ENCODE data around the gene IFT81. TPM values are rescaled to one million over a fixed set of nuclear protein-coding genes. Genes with fewer than 3 reads are reported as not detected.

Gene IFT81
- total and polyA plus RNA-seq, 2 of the 13 experiments (the other 11 are each of a cell fraction or from before 2014, with no cell fraction given) = 4.2 to 13.0 TPM

DNA sequence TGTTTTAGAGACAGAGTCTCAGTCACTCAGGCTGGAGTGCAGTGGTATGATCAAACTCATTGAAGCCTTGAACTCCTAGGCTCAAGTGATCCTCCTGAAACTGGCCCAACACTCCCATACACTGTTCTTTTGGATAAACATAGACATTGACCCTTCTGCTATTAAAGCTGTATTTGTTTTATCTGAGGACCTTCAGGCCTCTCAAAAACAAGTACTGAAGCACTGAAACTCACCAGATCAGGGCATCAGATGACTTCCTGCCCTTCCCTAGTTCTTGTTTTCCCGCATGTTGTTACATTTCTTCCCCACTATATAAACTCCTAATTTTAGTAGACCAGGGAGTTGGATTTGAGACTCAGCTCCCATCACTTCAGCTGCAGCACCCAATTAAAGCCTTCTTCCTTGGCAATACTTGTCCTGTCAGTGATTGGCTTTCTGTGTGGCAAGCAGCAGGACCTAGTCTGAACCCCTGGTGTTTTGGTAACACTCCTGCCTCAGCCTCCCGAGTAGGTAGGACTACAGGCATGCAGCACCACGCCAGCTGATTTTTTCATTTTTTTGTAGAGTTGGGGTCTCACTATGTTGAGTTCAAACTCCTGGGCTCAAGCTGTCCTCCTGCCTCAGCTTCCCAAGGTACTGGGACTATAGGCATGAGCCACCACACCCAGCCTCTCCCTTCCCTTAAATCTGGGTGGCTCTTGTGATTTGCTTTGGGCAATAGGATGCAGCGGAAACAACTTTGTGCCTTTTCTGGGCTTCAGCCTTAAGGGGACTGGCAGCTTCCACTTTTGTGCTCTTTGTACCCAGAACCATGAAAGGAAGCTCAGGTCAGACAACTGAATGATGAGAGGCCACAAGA, 12.5 kb upstream of the IFT81 start (continued):
- TF ChIP-seq ZNF337 (CRISPR knock-in tag; IDR thresholded peaks at IDR 0.05; ENCODE audit: borderline replicate concordance, low read depth) (no peak), FOXK1 (CRISPR knock-in tag; IDR thresholded peaks at IDR 0.05; ENCODE audit: borderline replicate concordance, low read depth) (peak; percentile 50; the same call in 1 of the 2 replicates), SIN3B (IDR thresholded peaks at IDR 0.05; ENCODE audit: low read length) (no peak), ERF (CRISPR knock-in tag; IDR thresholded peaks at IDR 0.05) (peak; percentile 63; the same call in 1 of the 2 replicates), ZSCAN31 (CRISPR knock-in tag; IDR thresholded peaks at IDR 0.05; ENCODE audit: low read depth) (0 out of 2 replicates have a peak, but pooled peaks have one; percentile 26), TBX3 (IDR thresholded peaks at IDR 0.05; ENCODE audit: borderline replicate concordance) (peak; percentile 17; the same call in 1 of the 2 replicates), TBP (CRISPR knock-in tag; IDR thresholded peaks at IDR 0.05) (no peak), ZNF572 (CRISPR knock-in tag; IDR thresholded peaks at IDR 0.05) (0 out of 2 replicates have a peak, but pooled peaks have one; percentile 33), ZNF260 (CRISPR knock-in tag; IDR thresholded peaks at IDR 0.05; ENCODE audit: borderline replicate concordance, low read depth) (no peak), CREB1 (IDR thresholded peaks at IDR 0.05) (no peak), CREB1 (CRISPR knock-in tag; IDR thresholded peaks at IDR 0.05) (peak; percentile 50), NR2C2 (CRISPR knock-in tag; IDR thresholded peaks at IDR 0.05; ENCODE audit: borderline replicate concordance) (peak; percentile 45; the same call in 1 of the 2 replicates), IKZF4 (CRISPR knock-in tag; IDR thresholded peaks at IDR 0.05; ENCODE audit: borderline replicate concordance, low read depth, not compliant biosample characterization) (no peak), NFIB (CRISPR knock-in tag; IDR thresholded peaks at IDR 0.05; ENCODE audit: borderline replicate concordance) (no peak), RFX3 (CRISPR knock-in tag; IDR thresholded peaks at IDR 0.05) (no peak), ZNF253 (CRISPR knock-in tag; IDR thresholded peaks at IDR 0.05; ENCODE audit: borderline replicate concordance) (no peak), MEIS2 (CRISPR knock-in tag; IDR thresholded peaks at IDR 0.05) (0 out of 2 replicates have a peak, but pooled peaks have one; percentile 58), STAT5B (CRISPR knock-in tag; IDR thresholded peaks at IDR 0.05) (no peak)
- TF ChIP-seq, protein P1, sequence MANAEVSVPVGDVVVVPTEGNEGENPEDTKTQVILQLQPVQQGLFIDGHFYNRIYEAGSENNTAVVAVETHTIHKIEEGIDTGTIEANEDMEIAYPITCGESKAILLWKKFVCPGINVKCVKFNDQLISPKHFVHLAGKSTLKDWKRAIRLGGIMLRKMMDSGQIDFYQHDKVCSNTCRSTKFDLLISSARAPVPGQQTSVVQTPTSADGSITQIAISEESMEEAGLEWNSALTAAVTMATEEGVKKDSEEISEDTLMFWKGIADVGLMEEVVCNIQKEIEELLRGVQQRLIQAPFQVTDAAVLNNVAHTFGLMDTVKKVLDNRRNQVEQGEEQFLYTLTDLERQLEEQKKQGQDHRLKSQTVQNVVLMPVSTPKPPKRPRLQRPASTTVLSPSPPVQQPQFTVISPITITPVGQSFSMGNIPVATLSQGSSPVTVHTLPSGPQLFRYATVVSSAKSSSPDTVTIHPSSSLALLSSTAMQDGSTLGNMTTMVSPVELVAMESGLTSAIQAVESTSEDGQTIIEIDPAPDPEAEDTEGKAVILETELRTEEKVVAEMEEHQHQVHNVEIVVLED (CRISPR knock-in tag; IDR thresholded peaks at IDR 0.05; ENCODE audit: borderline replicate concordance) = peak; percentile 20; the same call in 1 of the 2 replicates
- TF ChIP-seq, protein P2, sequence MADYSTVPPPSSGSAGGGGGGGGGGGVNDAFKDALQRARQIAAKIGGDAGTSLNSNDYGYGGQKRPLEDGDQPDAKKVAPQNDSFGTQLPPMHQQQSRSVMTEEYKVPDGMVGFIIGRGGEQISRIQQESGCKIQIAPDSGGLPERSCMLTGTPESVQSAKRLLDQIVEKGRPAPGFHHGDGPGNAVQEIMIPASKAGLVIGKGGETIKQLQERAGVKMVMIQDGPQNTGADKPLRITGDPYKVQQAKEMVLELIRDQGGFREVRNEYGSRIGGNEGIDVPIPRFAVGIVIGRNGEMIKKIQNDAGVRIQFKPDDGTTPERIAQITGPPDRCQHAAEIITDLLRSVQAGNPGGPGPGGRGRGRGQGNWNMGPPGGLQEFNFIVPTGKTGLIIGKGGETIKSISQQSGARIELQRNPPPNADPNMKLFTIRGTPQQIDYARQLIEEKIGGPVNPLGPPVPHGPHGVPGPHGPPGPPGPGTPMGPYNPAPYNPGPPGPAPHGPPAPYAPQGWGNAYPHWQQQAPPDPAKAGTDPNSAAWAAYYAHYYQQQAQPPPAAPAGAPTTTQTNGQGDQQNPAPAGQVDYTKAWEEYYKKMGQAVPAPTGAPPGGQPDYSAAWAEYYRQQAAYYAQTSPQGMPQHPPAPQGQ (CRISPR knock-in tag; IDR thresholded peaks at IDR 0.05; ENCODE audit: borderline replicate concordance) = no peak
- TF ChIP-seq, protein P3, sequence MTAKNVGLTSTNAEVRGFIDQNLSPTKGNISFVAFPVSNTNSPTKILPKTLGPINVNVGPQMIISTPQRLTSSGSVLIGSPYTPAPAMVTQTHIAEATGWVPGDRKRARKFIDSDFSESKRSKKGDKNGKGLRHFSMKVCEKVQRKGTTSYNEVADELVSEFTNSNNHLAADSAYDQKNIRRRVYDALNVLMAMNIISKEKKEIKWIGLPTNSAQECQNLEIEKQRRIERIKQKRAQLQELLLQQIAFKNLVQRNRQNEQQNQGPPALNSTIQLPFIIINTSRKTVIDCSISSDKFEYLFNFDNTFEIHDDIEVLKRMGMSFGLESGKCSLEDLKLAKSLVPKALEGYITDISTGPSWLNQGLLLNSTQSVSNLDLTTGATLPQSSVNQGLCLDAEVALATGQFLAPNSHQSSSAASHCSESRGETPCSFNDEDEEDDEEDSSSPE (CRISPR knock-in tag; IDR thresholded peaks at IDR 0.05) = no peak
- TF ChIP-seq, protein P4, sequence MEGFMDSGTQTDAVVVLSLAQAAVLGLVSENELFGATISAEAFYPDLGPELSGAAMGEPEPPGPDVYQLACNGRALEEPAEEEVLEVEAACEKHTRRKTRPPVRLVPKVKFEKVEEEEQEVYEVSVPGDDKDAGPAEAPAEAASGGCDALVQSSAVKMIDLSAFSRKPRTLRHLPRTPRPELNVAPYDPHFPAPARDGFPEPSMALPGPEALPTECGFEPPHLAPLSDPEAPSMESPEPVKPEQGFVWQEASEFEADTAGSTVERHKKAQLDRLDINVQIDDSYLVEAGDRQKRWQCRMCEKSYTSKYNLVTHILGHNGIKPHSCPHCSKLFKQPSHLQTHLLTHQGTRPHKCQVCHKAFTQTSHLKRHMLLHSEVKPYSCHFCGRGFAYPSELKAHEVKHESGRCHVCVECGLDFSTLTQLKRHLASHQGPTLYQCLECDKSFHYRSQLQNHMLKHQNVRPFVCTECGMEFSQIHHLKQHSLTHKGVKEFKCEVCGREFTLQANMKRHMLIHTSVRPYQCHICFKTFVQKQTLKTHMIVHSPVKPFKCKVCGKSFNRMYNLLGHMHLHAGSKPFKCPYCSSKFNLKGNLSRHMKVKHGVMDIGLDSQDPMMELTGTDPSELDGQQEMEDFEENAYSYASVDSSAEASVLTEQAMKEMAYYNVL (CRISPR knock-in tag; IDR thresholded peaks at IDR 0.05; ENCODE audit: borderline replicate concordance) = peak; percentile 93

Data from HepG2 (cell line).